ENCODE data around the gene TULP3.

The TULP3 gene

GRCh38 chr12:2955888-2956287 lies 65.2 kb downstream of the TULP3 start:
- Mint-ChIP-seq H3K4me3 (no peak overlapping the region), H3K9me3 (no peaks in the 10 kb centered on the region), H3K27ac (no peak overlapping the region), H3K36me3 (ENCODE audit: low read depth) (no peaks in the 10 kb centered on the region), H3K27me3 (ENCODE audit: low read depth) (peaks cover 26% of the 10 kb centered on the region), H3K4me1 (peaks cover 22% of the 10 kb centered on the region)
- no peak for TF ChIP-seq CTCF (IDR thresholded peaks at IDR 0.05; ENCODE audit: unreplicated experiment in 3 of 3)

GRCh38 chr12:2957816-2958431 lies 67.2 kb downstream of the TULP3 start:
- Mint-ChIP-seq H3K9me3 (no peaks in the 10 kb centered on the region), H3K27me3 (ENCODE audit: low read depth) (peaks cover 40% of the 10 kb centered on the region), H3K36me3 (ENCODE audit: low read depth) (no peaks in the 10 kb centered on the region), H3K4me3 (peak overlapping the region; percentile 90 to 95 (median 92)), H3K4me1 (peaks cover 26% of the 10 kb centered on the region), H3K27ac (peak overlapping the region; percentile 11 to 88 (median 58))
- no peak for TF ChIP-seq CTCF (IDR thresholded peaks at IDR 0.05; ENCODE audit: unreplicated experiment in 3 of 3)

GRCh38 chr12:2958432-2959191 lies 67.9 kb downstream of the TULP3 start:
- no peak for TF ChIP-seq CTCF (IDR thresholded peaks at IDR 0.05; ENCODE audit: unreplicated experiment in 3 of 3)
- H3K27ac Mint-ChIP-seq = peak overlapping the region; percentile 58 to 88 (median 87)
- no peaks in the 10 kb centered on the region for H3K9me3 Mint-ChIP-seq
- no peaks in the 10 kb centered on the region for H3K36me3 Mint-ChIP-seq (ENCODE audit: low read depth)
- H3K27me3 Mint-ChIP-seq (ENCODE audit: low read depth) = peaks cover 40% of the 10 kb centered on the region
- peak overlapping the region; percentile 90 to 95 (median 92) for H3K4me3 Mint-ChIP-seq
- peaks cover 33% of the 10 kb centered on the region for H3K4me1 Mint-ChIP-seq

GRCh38 chr12:2959192-2959504 lies 68.5 kb downstream of the TULP3 start, which contains the start of gene TEAD4:
Gene TEAD4 (plus strand): TSS chr12:2959397.
- TF ChIP-seq CTCF (IDR thresholded peaks at IDR 0.05; ENCODE audit: unreplicated experiment in 3 of 3) = no peak
- H3K27me3 Mint-ChIP-seq (ENCODE audit: low read depth) = peaks cover 40% of the 10 kb centered on the region
- H3K4me3 Mint-ChIP-seq = peak within 1 kb of the TSS; percentile 90 to 95 (median 92)
- peaks cover 36% of the 10 kb centered on the region for H3K4me1 Mint-ChIP-seq
- no peaks in the 10 kb centered on the region for H3K9me3 Mint-ChIP-seq
- H3K27ac Mint-ChIP-seq = peak within 1 kb of the TSS; percentile 58 to 88 (median 87)
- H3K36me3 Mint-ChIP-seq (ENCODE audit: low read depth) = no peaks in the 10 kb centered on the region

- peaks cover 40% of the 10 kb centered on the region for H3K27me3 Mint-ChIP-seq (ENCODE audit: low read depth)
- H3K4me1 Mint-ChIP-seq = peaks cover 38% of the 10 kb centered on the region
- H3K36me3 Mint-ChIP-seq (ENCODE audit: low read depth) = no peaks in the 10 kb centered on the region
- H3K27ac Mint-ChIP-seq = peak overlapping the region; percentile 27 to 75 (median 71)
- H3K9me3 Mint-ChIP-seq = no peaks in the 10 kb centered on the region
- peak overlapping the region; percentile 73 to 92 (median 88) for H3K4me3 Mint-ChIP-seq
- TF ChIP-seq CTCF (IDR thresholded peaks at IDR 0.05; ENCODE audit: unreplicated experiment in 3 of 3) = no peak
Measured at GRCh38 chr12:2959505-2960389, 69.1 kb downstream of the TULP3 start.
